H1 (cell line): ENCODE measurements around the gene EHD4. TPM values are rescaled to one million over a fixed set of nuclear protein-coding genes. Genes with fewer than 3 reads are reported as not detected.
A peak's percentile ranks its signal among the peaks of the same experiment; 100 is the strongest.

Experiments used
- CTCF ChIA-PET: fragments of 300-600 bp; sonication (Branson Sonifier 250); formaldehyde crosslinking; loops from one replicate; lab custom pipeline; 2021; ENCODE audit not compliant: partially characterized antibody; lab: Charles Lee
- POLR2A ChIA-PET: fragments of 300-600 bp; sonication (Branson Sonifier 250); formaldehyde crosslinking; loops from one replicate; lab custom pipeline; 2021; ENCODE audit warnings: inconsistent platforms; ENCODE audit not compliant: partially characterized antibody; lab: Charles Lee
- DNase-seq, 2 experiments: peaks; one replicate each; pipeline versions ENCODE4 v3.0.0 to v3.0.0-alpha.2; 2010 to 2022; ENCODE audit warnings: low spot score in 2 of 2, low read depth in 1 of 2, mixed read lengths in 1 of 2
- FAIRE-seq: peaks from 2 replicates; lab custom pipeline; 2011; peaks lifted over from hg19 to GRCh38; lab: Jason Lieb, UNC
- H2AFZ ChIP-seq: 2 replicates; pipeline ENCODE4 v1.8.1; 2012; ENCODE audit warnings: low read length, inconsistent platforms
- H2AK5ac ChIP-seq: 2 replicates; pipeline ENCODE4 v1.6.1; 2013; ENCODE audit warnings: low read depth, low read length
- H2BK120ac ChIP-seq: replicated peaks from 2 replicates; pipeline ENCODE3; 2013; ENCODE audit warnings: low read depth, low read length, inconsistent platforms
- H2BK12ac ChIP-seq: 2 replicates; pipeline ENCODE4 v1.6.1; 2013; ENCODE audit warnings: low read depth, low read length
- H2BK15ac ChIP-seq: 2 replicates; pipeline ENCODE4 v1.6.1; 2013; ENCODE audit warnings: low read length
- H2BK20ac ChIP-seq: 2 replicates; pipeline ENCODE4 v1.6.1; 2013; ENCODE audit warnings: low read length
- H2BK5ac ChIP-seq: 2 replicates; pipeline ENCODE4 v1.6.1; 2013; ENCODE audit warnings: low read depth, low read length
- H3K14ac ChIP-seq: 2 replicates; pipeline ENCODE4 v1.6.1; 2013; ENCODE audit warnings: inconsistent platforms; ENCODE audit not compliant: insufficient read length
- H3K18ac ChIP-seq: 2 replicates; pipeline ENCODE4 v1.6.1; 2013; ENCODE audit warnings: low read length; ENCODE audit errors: extremely low read depth
- H3K23ac ChIP-seq: 2 replicates; pipeline ENCODE4 v1.6.1; 2013; ENCODE audit warnings: inconsistent platforms; ENCODE audit not compliant: insufficient read length
- H3K23me2 ChIP-seq: 2 replicates; pipeline ENCODE4 v1.6.1; 2013; ENCODE audit warnings: low read depth, low read length
- H3K27ac ChIP-seq: 2 replicates; pipeline ENCODE4 v1.6.1; 2011; ENCODE audit warnings: low read depth, low read length, inconsistent platforms
- H3K27me3 ChIP-seq, 4 experiments: replicated peaks in 1 of 4; 1 replicate in 1 of 4; 2 replicates in 3 of 4; pipeline versions ENCODE4 v1.6.1 to v1.8.1; 2011 to 2013; ENCODE audit warnings: low read length in 3 of 4, mild to moderate bottlenecking in 3 of 4, inconsistent platforms in 2 of 4, mixed read lengths in 2 of 4, moderate library complexity in 1 of 4; ENCODE audit not compliant: control insufficient read depth in 3 of 4, insufficient read depth in 3 of 4; ENCODE audit errors: extremely low read depth in 1 of 4
- H3K36me3 ChIP-seq, 4 experiments: 2 replicates each; pipeline versions ENCODE4 v1.6.1 to v1.8.1; 2011 to 2013; ENCODE audit warnings: mild to moderate bottlenecking in 4 of 4, low read length in 3 of 4, moderate library complexity in 2 of 4, control low read depth in 1 of 4, inconsistent platforms in 1 of 4; ENCODE audit not compliant: insufficient read depth in 4 of 4, control insufficient read depth in 2 of 4
- H3K4ac ChIP-seq: replicated peaks from 2 replicates; pipeline ENCODE3; 2013; ENCODE audit warnings: low read length, low read depth, mixed read lengths, inconsistent platforms; ENCODE audit not compliant: insufficient read length
- H3K4me1 ChIP-seq, 4 experiments: replicated peaks in 1 of 4; 1 replicate in 1 of 4; 2 replicates in 3 of 4; pipeline versions ENCODE4 v1.6.1 to v1.8.1; 2011 to 2013; ENCODE audit warnings: low read length in 3 of 4, inconsistent platforms in 2 of 4, mixed read lengths in 1 of 4; ENCODE audit not compliant: insufficient read depth in 4 of 4, control insufficient read depth in 3 of 4
- H3K4me2 ChIP-seq, 2 experiments: 2 replicates each; pipeline versions ENCODE4 v1.6.1 to v1.8.1; 2011 to 2013; ENCODE audit warnings: low read depth in 2 of 2, low read length in 2 of 2, control low read depth in 1 of 2, inconsistent platforms in 1 of 2, mild to moderate bottlenecking in 1 of 2; ENCODE audit not compliant: insufficient read depth in 1 of 2
- H3K4me3 ChIP-seq, 4 experiments: fragments of 200-600, 300-600 bp in 1 of 4; sonication (generic), shearing (Covaris generic), sonication (Bioruptor Twin) in 1 of 4; 2 replicates each; pipeline versions ENCODE4 v1.5.1 to v1.8.1; 2011 to 2016; ENCODE audit warnings: low read length in 4 of 4, low read depth in 3 of 4, control low read depth in 2 of 4, inconsistent platforms in 2 of 4, mild to moderate bottlenecking in 2 of 4, mixed read lengths in 1 of 4, moderate library complexity in 1 of 4; ENCODE audit not compliant: insufficient read depth in 2 of 4; ENCODE audit errors: extremely low read depth in 1 of 4
- H3K56ac ChIP-seq: replicated peaks from 2 replicates; pipeline ENCODE3; 2013; ENCODE audit warnings: low read depth, mild to moderate bottlenecking, mixed read lengths, low read length, inconsistent platforms; ENCODE audit not compliant: insufficient read length
- H3K79me1 ChIP-seq: 2 replicates; pipeline ENCODE4 v1.6.1; 2013; ENCODE audit warnings: low read depth, low read length, control low read depth
- H3K79me2 ChIP-seq, 2 experiments: 2 replicates each; pipeline versions ENCODE4 v1.6.1 to v1.8.1; 2012 to 2013; ENCODE audit warnings: low read length in 2 of 2, mild to moderate bottlenecking in 2 of 2, inconsistent platforms in 1 of 2; ENCODE audit not compliant: insufficient read depth in 2 of 2, control insufficient read depth in 1 of 2
- H3K9ac ChIP-seq, 4 experiments: replicated peaks in 1 of 4; 1 replicate in 1 of 4; 2 replicates in 3 of 4; pipeline versions ENCODE4 v1.6.1 to v1.8.1; 2011 to 2013; ENCODE audit warnings: low read depth in 3 of 4, low read length in 3 of 4, control low read depth in 2 of 4, mild to moderate bottlenecking in 2 of 4, moderate library complexity in 2 of 4, inconsistent platforms in 1 of 4; ENCODE audit errors: extremely low read depth in 1 of 4
- H3K9me3 ChIP-seq, 2 experiments: 2 replicates each; pipeline versions ENCODE4 v1.6.1 to v1.8.1; 2012 to 2013; ENCODE audit warnings: mild to moderate bottlenecking in 2 of 2, moderate library complexity in 2 of 2, control low read depth in 1 of 2, inconsistent platforms in 1 of 2, low read depth in 1 of 2, low read length in 1 of 2, mixed read lengths in 1 of 2; ENCODE audit not compliant: insufficient read depth in 2 of 2
- H4K20me1 ChIP-seq, 2 experiments: replicated peaks in 1 of 2; 2 replicates each; pipeline versions ENCODE3 to v1.8.1; 2011 to 2013; ENCODE audit warnings: inconsistent platforms in 2 of 2, low read length in 2 of 2, mild to moderate bottlenecking in 1 of 2; ENCODE audit not compliant: insufficient read depth in 2 of 2, control insufficient read depth in 1 of 2
- H4K5ac ChIP-seq: 2 replicates; pipeline ENCODE4 v1.6.1; 2013; ENCODE audit warnings: low read length, low read depth, mixed read lengths, inconsistent platforms; ENCODE audit not compliant: insufficient read length
- H4K8ac ChIP-seq: 2 replicates; pipeline ENCODE4 v1.8.0; 2013; ENCODE audit warnings: mild to moderate bottlenecking, moderate library complexity, low read length, inconsistent platforms; ENCODE audit not compliant: insufficient read depth; ENCODE audit errors: extremely low read depth
- H4K91ac ChIP-seq: replicated peaks from 2 replicates; pipeline ENCODE3; 2013; ENCODE audit warnings: low read length, mixed read lengths, inconsistent platforms; ENCODE audit not compliant: insufficient read length
- CBX8 ChIP-seq: fragments of 300-800, 300-1000 bp; sonication (generic); IDR thresholded peaks from 2 replicates; pipeline ENCODE4 v1.7.1; 2016; ENCODE audit warnings: low read depth, low read length, borderline replicate concordance
- CREB1 ChIP-seq: IDR thresholded peaks from 2 replicates; pipeline ENCODE4 v1.6.1; 2012; ENCODE audit warnings: inconsistent platforms
- POLR2AphosphoS5 ChIP-seq: IDR thresholded peaks from 2 replicates; pipeline ENCODE4 v1.6.1; 2011; ENCODE audit warnings: low read depth, low read length
- RBBP5 ChIP-seq: IDR thresholded peaks from 2 replicates; pipeline ENCODE4 v1.7.1; 2012; ENCODE audit warnings: low read depth, mild to moderate bottlenecking, inconsistent platforms, low read length, moderate library complexity, borderline replicate concordance
- SAP30 ChIP-seq: fragments of 300-600 bp; sonication (generic); IDR thresholded peaks from 2 replicates; pipeline ENCODE4 v1.7.1; 2012; ENCODE audit warnings: low read length, moderate library complexity, mild to moderate bottlenecking, inconsistent platforms; ENCODE audit not compliant: insufficient read depth, insufficient replicate concordance
- TBP ChIP-seq: IDR thresholded peaks from 2 replicates; pipeline ENCODE4 v1.6.1; 2011; ENCODE audit warnings: low read depth, low read length, improper control_type of control experiment
- WGBS, 2 experiments: shearing (Covaris generic) in 1 of 2; methylation state at CpG; one replicate each; pipeline versions ENCODE4 v1.1.6 to v1.1.7; 2013 to 2015; ENCODE audit warnings: low lambda C conversion rate in 2 of 2, mixed read lengths in 2 of 2, inconsistent platforms in 1 of 2, low coverage in 1 of 2, missing lambda C conversion rate in 1 of 2; ENCODE audit not compliant: insufficient replicate concordance in 2 of 2, insufficient coverage in 1 of 2, insufficient read length in 1 of 2; ENCODE audit errors: extremely low coverage in 1 of 2, missing lambda C conversion rate in 1 of 2; 5-methylcytosine and 5-hydroxymethylcytosine counted together
- polyA plus RNA-seq, 7 experiments: library from polyadenylated mRNA; depleted of rRNA in 3 of 7; stranded (reverse) in 5 of 7; unstranded in 2 of 7; fragments of >200 nt in 5 of 7; fragments of 200-250 nt in 2 of 7; gene quantifications; 1 replicate in 5 of 7; 2 replicates in 1 of 7; 4 replicates in 1 of 7; pipeline versions ENCODE4 v1.2.1 to v1.2.3, GENCODE V29; 2011 to 2013; ENCODE audit warnings: missing spikeins in 2 of 7, mixed read lengths in 2 of 7
- total RNA-seq: library from RNA; stranded (reverse); fragmentation: NEBNext Ultra II Directional; extraction: Animal tissue kit (Norgen Biotek cat#: 25700); gene quantifications from 2 replicates; pipeline ENCODE4 v1.2.1, GENCODE V29; 2021
- TF ChIP-seq, protein P1 (sequence below), 3 experiments: IDR thresholded peaks; 1 replicate in 2 of 3; 2 replicates in 1 of 3; pipeline versions ENCODE4 v1.5.1 to v1.6.1; 2011; ENCODE audit warnings: low read length in 3 of 3, mild to moderate bottlenecking in 3 of 3, inconsistent platforms in 2 of 3, low read depth in 1 of 3, moderate library complexity in 1 of 3; ENCODE audit not compliant: insufficient read depth in 1 of 3; ENCODE audit errors: control extremely low read depth in 1 of 3

The EHD4 gene
- total and polyA plus RNA-seq, 2 of the 8 experiments (the other 6 are each of a cell fraction or from before 2014, with no cell fraction given), result 17.5 to 24.5 TPM

DNA sequence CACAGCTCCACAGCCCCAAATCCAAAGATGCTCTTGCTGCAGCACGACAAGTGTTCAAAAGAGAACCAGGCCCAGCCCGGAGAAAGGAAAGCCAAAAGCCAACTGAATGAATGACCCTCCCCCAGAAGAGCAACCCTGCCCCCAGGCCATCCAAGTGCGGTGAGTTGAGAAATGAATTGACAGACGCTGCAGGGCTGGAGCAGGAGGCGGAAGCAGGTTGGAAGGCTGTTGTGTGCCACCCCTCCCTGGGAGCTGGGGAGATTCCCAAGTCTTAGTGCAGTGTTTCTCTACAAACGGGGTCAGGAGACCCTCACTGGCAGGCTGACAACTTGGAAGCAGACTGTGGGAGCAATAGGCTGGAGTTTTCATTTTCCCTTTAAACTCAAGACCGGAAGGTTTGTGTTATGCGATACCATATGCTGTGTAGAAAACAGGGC, 75.0 kb downstream of the EHD4 start:
- H2BK5ac ChIP-seq, result no peak overlapping the region
- ChIA-PET CTCF (interaction anchor here (1.0 to 1.2 kb wide), 2 partner anchors 28 to 38 kb away, joined by 3 read pairs; no protein-coding TSS in a partner anchor), POLR2A (interaction anchor here (1.0 to 1.7 kb wide), 3 partner anchors 10 to 34 kb away, joined by 4 to 5 read pairs (median 4); no protein-coding TSS in a partner anchor)
- no peak overlapping the region for H3K14ac ChIP-seq
- H2BK120ac ChIP-seq, result no peak overlapping the region
- H3K23me2 ChIP-seq, result peaks cover 2% of the 10 kb centered on the region; the same call in 1 of the 2 replicates
- H4K5ac ChIP-seq, result no peak overlapping the region
- H3K36me3 ChIP-seq, result peaks cover 3 to 11% (median 7%) of the 10 kb centered on the region in 4 experiments; a peak in 4 of 8 replicates
- DNase-seq (no peak), FAIRE-seq (no peak)
- H2AFZ ChIP-seq, result no peak overlapping the region
- no peak overlapping the region for H3K4me2 ChIP-seq
- H3K9ac ChIP-seq, result no peak overlapping the region
- no peaks in the 10 kb centered on the region for H3K79me2 ChIP-seq
- H3K4me1 ChIP-seq, result peaks cover 0 to 2% (median 0%) of the 10 kb centered on the region in 4 experiments; a peak in 1 of 7 replicates
- H2BK12ac ChIP-seq, result no peak overlapping the region
- H3K4ac ChIP-seq, result no peak overlapping the region
- no peak overlapping the region for H2BK15ac ChIP-seq
- TF ChIP-seq SAP30 (no peak), RBBP5 (no peak), TBP (no peak), POLR2AphosphoS5 (peak; percentile 28; the same call in 1 of the 2 replicates), CREB1 (no peak), CBX8 (no peak)
- TF ChIP-seq, protein P1, sequence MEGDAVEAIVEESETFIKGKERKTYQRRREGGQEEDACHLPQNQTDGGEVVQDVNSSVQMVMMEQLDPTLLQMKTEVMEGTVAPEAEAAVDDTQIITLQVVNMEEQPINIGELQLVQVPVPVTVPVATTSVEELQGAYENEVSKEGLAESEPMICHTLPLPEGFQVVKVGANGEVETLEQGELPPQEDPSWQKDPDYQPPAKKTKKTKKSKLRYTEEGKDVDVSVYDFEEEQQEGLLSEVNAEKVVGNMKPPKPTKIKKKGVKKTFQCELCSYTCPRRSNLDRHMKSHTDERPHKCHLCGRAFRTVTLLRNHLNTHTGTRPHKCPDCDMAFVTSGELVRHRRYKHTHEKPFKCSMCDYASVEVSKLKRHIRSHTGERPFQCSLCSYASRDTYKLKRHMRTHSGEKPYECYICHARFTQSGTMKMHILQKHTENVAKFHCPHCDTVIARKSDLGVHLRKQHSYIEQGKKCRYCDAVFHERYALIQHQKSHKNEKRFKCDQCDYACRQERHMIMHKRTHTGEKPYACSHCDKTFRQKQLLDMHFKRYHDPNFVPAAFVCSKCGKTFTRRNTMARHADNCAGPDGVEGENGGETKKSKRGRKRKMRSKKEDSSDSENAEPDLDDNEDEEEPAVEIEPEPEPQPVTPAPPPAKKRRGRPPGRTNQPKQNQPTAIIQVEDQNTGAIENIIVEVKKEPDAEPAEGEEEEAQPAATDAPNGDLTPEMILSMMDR (IDR thresholded peaks at IDR 0.05; ENCODE audit: control extremely low read depth in 1 of 3, insufficient read depth in 1 of 3, low read depth in 1 of 3, low read length in 3 of 3), result no peak
- H3K56ac ChIP-seq, result no peak overlapping the region
- no peak overlapping the region for H3K4me3 ChIP-seq
- H3K79me1 ChIP-seq, result no peaks in the 10 kb centered on the region
- H4K91ac ChIP-seq, result no peak overlapping the region
- H3K18ac ChIP-seq, result no peak overlapping the region
- H3K9me3 ChIP-seq, result no peaks in the 10 kb centered on the region
- H3K27me3 ChIP-seq, result no peaks in the 10 kb centered on the region
- H2BK20ac ChIP-seq, result no peak overlapping the region
- no peak overlapping the region for H4K8ac ChIP-seq
- H3K23ac ChIP-seq, result no peak overlapping the region
- no peaks in the 10 kb centered on the region for H4K20me1 ChIP-seq
- H2AK5ac ChIP-seq, result no peak overlapping the region
- 85% methylated on average over 8 of the region's 8 CpGs; no CpG with 5 or more reads in 1 of the 2 experiments for WGBS, 2 experiments
- no peak overlapping the region for H3K27ac ChIP-seq
